HepG2 (cell line): Measurements from ENCODE around the gene CNRIP1. TPM values are rescaled to one million over a fixed set of nuclear protein-coding genes. Genes with fewer than 3 reads are reported as not detected.
A peak's percentile ranks its signal among the peaks of the same experiment; 100 is the strongest.

Source experiments
- ATAC-seq: fragments of 200-7000 bp; cut with Tn5 transposase; 3 replicates; pipeline ENCODE4 v1.9.1; 2020; ENCODE audit warnings: mild to moderate bottlenecking, moderate library complexity
- BruUV-seq: library from RNA; stranded (reverse); fragments of 400-500 nt; replicated peaks from 2 replicates; lab custom pipeline; 2021; lab: Mats Ljungman, UMichigan
- CTCF ChIA-PET: fragments of 300-600 bp; formaldehyde crosslinking; extraction: SDS; loops from one replicate; lab custom pipeline; 2021; ENCODE audit warnings: low total read pairs, inconsistent platforms, low intra/inter-chr PET ratio; lab: Yijun Ruan, JAX
- POLR2A ChIA-PET: fragments of 350-600 bp; sonication (Branson Sonifier 250); formaldehyde crosslinking; loops from one replicate; lab custom pipeline; 2020; ENCODE audit warnings: antibody characterized with exemption, inconsistent platforms; lab: Yijun Ruan, JAX
- DNase-seq: peaks from one replicate; pipeline ENCODE4 v3.0.0-alpha.2; 2015; ENCODE audit warnings: low spot score
- FAIRE-seq: peaks from 3 replicates; lab custom pipeline; 2011; peaks lifted over from hg19 to GRCh38; lab: Jason Lieb, UNC
- H2AFZ ChIP-seq: one replicate; pipeline ENCODE4 v1.6.1; 2011; ENCODE audit warnings: low read length, inconsistent platforms
- H3K27ac ChIP-seq: fragments of 300-600 bp; 3 replicates; pipeline ENCODE4 v1.8.0; 2011; ENCODE audit warnings: mixed run types, mild to moderate bottlenecking, mixed read lengths, low read length, inconsistent platforms; ENCODE audit not compliant: insufficient read depth; ENCODE audit errors: extremely low read length
- H3K27me3 ChIP-seq, 2 experiments: fragments of 200-600 bp in 1 of 2; 2 replicates in 1 of 2; 3 replicates in 1 of 2; pipeline versions ENCODE4 v1.6.0 to v1.8.0; 2011; ENCODE audit warnings: low read length in 2 of 2, mild to moderate bottlenecking in 2 of 2, moderate library complexity in 2 of 2, inconsistent platforms in 1 of 2; ENCODE audit not compliant: insufficient read depth in 2 of 2, control insufficient read depth in 1 of 2
- H3K36me3 ChIP-seq, 2 experiments: fragments of 200-600 bp in 1 of 2; replicated peaks in 1 of 2; 2 replicates in 1 of 2; 3 replicates in 1 of 2; pipeline versions ENCODE4 v1.5.1 to v1.8.0; 2011; ENCODE audit warnings: low read length in 2 of 2, inconsistent platforms in 1 of 2; ENCODE audit not compliant: insufficient read depth in 2 of 2, control insufficient read depth in 1 of 2
- H3K4me1 ChIP-seq: 2 replicates; pipeline ENCODE4 v1.5.1; 2012; ENCODE audit warnings: low read length, inconsistent platforms; ENCODE audit not compliant: insufficient read depth
- H3K4me2 ChIP-seq: 2 replicates; pipeline ENCODE4 v1.6.0; 2011; ENCODE audit warnings: low read depth, low read length, inconsistent platforms
- H3K4me3 ChIP-seq, 3 experiments: fragments of 200-600 bp in 1 of 3; sonication (generic), shearing (Covaris generic) in 1 of 3; replicated peaks in 1 of 3; 2 replicates each; pipeline ENCODE4 v1.5.1; 2011 to 2016; ENCODE audit warnings: low read length in 3 of 3, inconsistent platforms in 2 of 3, low read depth in 2 of 3, mild to moderate bottlenecking in 2 of 3, control low read depth in 1 of 3, mixed read lengths in 1 of 3; ENCODE audit not compliant: insufficient read depth in 1 of 3
- H3K79me2 ChIP-seq: one replicate; pipeline ENCODE4 v1.6.1; 2011; ENCODE audit warnings: low read length, inconsistent platforms; ENCODE audit not compliant: insufficient read depth
- H3K9ac ChIP-seq: 2 replicates; pipeline ENCODE4 v1.6.0; 2011; ENCODE audit warnings: mild to moderate bottlenecking, low read depth, low read length, inconsistent platforms; ENCODE audit not compliant: insufficient read depth
- H3K9me3 ChIP-seq: 2 replicates; pipeline ENCODE4 v1.5.1; 2012; ENCODE audit warnings: mild to moderate bottlenecking, low read length
- H4K20me1 ChIP-seq: 2 replicates; pipeline ENCODE4 v1.6.0; 2011; ENCODE audit warnings: inconsistent platforms, mild to moderate bottlenecking, low read length, moderate library complexity; ENCODE audit not compliant: insufficient read depth
- AGO1 ChIP-seq: fragments of 200-400 bp; formaldehyde crosslinking; IDR thresholded peaks from 2 replicates; pipeline ENCODE4 v1.6.1; 2017; ENCODE audit warnings: mild to moderate bottlenecking, low read depth, low read length, moderate library complexity; ENCODE audit not compliant: poor library complexity, severe bottlenecking
- EZH2 ChIP-seq: conservative IDR thresholded peaks from 2 replicates; pipeline ENCODE4 v1.6.1; 2012; ENCODE audit warnings: mild to moderate bottlenecking, low read depth, low read length, moderate library complexity
- GPBP1L1 ChIP-seq: sonication (generic); formaldehyde crosslinking; IDR thresholded peaks from 2 replicates; pipeline ENCODE4 v1.5.0; 2020; ENCODE audit warnings: mild to moderate bottlenecking, missing genetic modification reagents
- GTF2F1 ChIP-seq: fragments of 150-350 bp; IDR thresholded peaks from 2 replicates; pipeline ENCODE4 v1.6.1; 2014; ENCODE audit warnings: low read length
- HNF4A ChIP-seq: sonication (generic); formaldehyde crosslinking; IDR thresholded peaks from 2 replicates; pipeline ENCODE4 v1.4.0; 2020; ENCODE audit warnings: missing genetic modification reagents
- KDM5B ChIP-seq: sonication (generic); formaldehyde crosslinking; IDR thresholded peaks from 2 replicates; pipeline ENCODE4 v1.4.0; 2020; ENCODE audit warnings: missing genetic modification reagents, mild to moderate bottlenecking, borderline replicate concordance
- MBNL3 ChIP-seq: fragments of 250-450 bp; sonication (Bioruptor Pico); conservative IDR thresholded peaks from 2 replicates; pipeline ENCODE4 v1.8.0; 2022; ENCODE audit warnings: mild to moderate bottlenecking, inconsistent platforms
- RFX3 ChIP-seq: IDR thresholded peaks from 2 replicates; pipeline ENCODE4 v1.6.1; 2016; ENCODE audit warnings: missing biosample characterization, missing genetic modification reagents
- SP4 ChIP-seq: sonication (generic); formaldehyde crosslinking; IDR thresholded peaks from 2 replicates; pipeline ENCODE4 v1.8.1; 2023; ENCODE audit warnings: mild to moderate bottlenecking, missing genetic modification reagents
- TERF1 ChIP-seq: sonication (generic); formaldehyde crosslinking; IDR thresholded peaks from 2 replicates; pipeline ENCODE4 v1.8.0; 2022; ENCODE audit warnings: mild to moderate bottlenecking, missing genetic modification reagents, moderate library complexity
- ZFAT ChIP-seq: sonication (generic); formaldehyde crosslinking; conservative IDR thresholded peaks from 2 replicates; pipeline ENCODE4 v1.8.1; 2023; ENCODE audit warnings: missing genetic modification reagents, inconsistent platforms
- ZNF263 ChIP-seq: sonication (generic); formaldehyde crosslinking; IDR thresholded peaks from 2 replicates; pipeline ENCODE4 v1.4.0; 2020; ENCODE audit warnings: missing genetic modification reagents
- ZNF562 ChIP-seq: sonication (generic); formaldehyde crosslinking; IDR thresholded peaks from 2 replicates; pipeline ENCODE4 v1.8.0; 2022; ENCODE audit warnings: missing genetic modification reagents, borderline replicate concordance
- ZNF660 ChIP-seq: sonication (generic); formaldehyde crosslinking; IDR thresholded peaks from 2 replicates; pipeline ENCODE4 v1.5.1; 2020; ENCODE audit warnings: mild to moderate bottlenecking, low read depth, missing genetic modification reagents, borderline replicate concordance
- ZNF670 ChIP-seq: sonication (generic); formaldehyde crosslinking; IDR thresholded peaks from 2 replicates; pipeline ENCODE4 v1.8.0; 2022; ENCODE audit warnings: mild to moderate bottlenecking, missing genetic modification reagents, borderline replicate concordance
- ZNF703 ChIP-seq: sonication (generic); formaldehyde crosslinking; IDR thresholded peaks from 2 replicates; pipeline ENCODE4 v1.5.1; 2020; ENCODE audit warnings: missing genetic modification reagents, mild to moderate bottlenecking, moderate library complexity, borderline replicate concordance
- ZSCAN5A ChIP-seq: sonication (generic); formaldehyde crosslinking; IDR thresholded peaks from 2 replicates; pipeline ENCODE4 v1.8.0; 2022; ENCODE audit warnings: mild to moderate bottlenecking, missing genetic modification reagents, borderline replicate concordance
- ZXDC ChIP-seq: sonication (generic); formaldehyde crosslinking; IDR thresholded peaks from 2 replicates; pipeline ENCODE4 v1.5.0; 2020; ENCODE audit warnings: mild to moderate bottlenecking, missing genetic modification reagents
- WGBS: methylation state at CpG from one replicate; pipeline ENCODE4 v1.1.6; 2017; ENCODE audit warnings: low lambda C conversion rate; 5-methylcytosine and 5-hydroxymethylcytosine counted together
- in situ Hi-C: cut with HindIII; loops from 2 replicates; pipeline ENCODE4 v1.10.0; 2017; ENCODE audit warnings: low pct_unique_long_range_greater_than_20kb; ENCODE audit not compliant: extremely low pct_ligation_motif_present
- intact Hi-C: fragments of 100-400 bp; cut with micrococcal nuclease; formaldehyde crosslinking; loops from one replicate; pipeline ENCODE4 v1.10.0; 2022; ENCODE audit not compliant: unreplicated experiment
- polyA plus RNA-seq, 8 experiments: library from polyadenylated mRNA; depleted of rRNA in 3 of 8; stranded (reverse) in 7 of 8; unstranded in 1 of 8; fragments of >200 nt; fragmentation: Illumina TruSeq in 4 of 8; extraction: Trizol in 4 of 8; gene quantifications; 2 replicates each; pipeline versions ENCODE4 v1.2.1 to v1.2.3, GENCODE V29; 2011 to 2016; ENCODE audit warnings: low read depth in 4 of 8, missing spikeins in 1 of 8, mixed read lengths in 1 of 8; ENCODE audit not compliant: insufficient read depth in 1 of 8
- total RNA-seq, 5 experiments: library from RNA; depleted of rRNA; stranded (reverse); fragments of >200 nt; fragmentation: Illumina TruSeq; extraction: Trizol; gene quantifications; 2 replicates each; pipeline ENCODE4 v1.2.3, GENCODE V29; 2016; ENCODE audit warnings: low read depth in 1 of 5

The CNRIP1 gene
- total and polyA plus RNA-seq, 2 of the 13 experiments (the other 11 are each of a cell fraction or from before 2014, with no cell fraction given): not detected

- no peak for TF ChIP-seq SP4 (CRISPR knock-in tag)
- no peak for TF ChIP-seq ZNF660 (CRISPR knock-in tag)
- TF ChIP-seq MBNL3 (CRISPR knock-in tag): no peak
- TF ChIP-seq ZNF670 (CRISPR knock-in tag): no peak
- TF ChIP-seq RFX3: no peak
- no peak for TF ChIP-seq ZNF703 (CRISPR knock-in tag)
- no peak for TF ChIP-seq ZSCAN5A (CRISPR knock-in tag)
- peak; percentile 49 for TF ChIP-seq HNF4A
- TF ChIP-seq, all 625 proteins: peak for 3
These were observed 39.4 kb downstream of the CNRIP1 start (continued) for GRCh38 chr2:68280348-68280747.

GRCh38 chr2:68279691-68280090 is 40.1 kb downstream of the CNRIP1 start:
- CTCF ChIA-PET: no interaction called here
- TF ChIP-seq ZNF562 (CRISPR knock-in tag) (no peak), GTF2F1 (no peak), ZXDC (CRISPR knock-in tag) (no peak), ZFAT (no peak), GPBP1L1 (CRISPR knock-in tag) (no peak), AGO1 (no peak), ZNF263 (CRISPR knock-in tag) (no peak), KDM5B (CRISPR knock-in tag) (no peak), TERF1 (CRISPR knock-in tag) (no peak), EZH2 (no peak)

More at GRCh38 chr2:68279691-68280090, 40.1 kb downstream of the CNRIP1 start:
- no peak overlapping the region for H3K4me2 ChIP-seq
- H3K9me3 ChIP-seq: no peaks in the 10 kb centered on the region
- H3K27ac ChIP-seq: no peak overlapping the region
- FAIRE-seq (no peak), ATAC-seq (peak; percentile 43; the same call in 2 of the 3 replicates), DNase-seq (no peak)
- no peaks in the 10 kb centered on the region for H3K79me2 ChIP-seq
- H3K4me3 ChIP-seq: no peak overlapping the region
- peaks cover 9% of the 10 kb centered on the region for H3K4me1 ChIP-seq
- no peaks in the 10 kb centered on the region for H4K20me1 ChIP-seq
- no peak overlapping the region for H3K9ac ChIP-seq
- BruUV-seq: no TSS peak
- in situ Hi-C loops: no loop called here
- H2AFZ ChIP-seq: no peak overlapping the region
- no peaks in the 10 kb centered on the region for H3K36me3 ChIP-seq
- intact Hi-C loops: loop anchor here (5.0 to 10.0 kb wide), 2 partner anchors 85 to 163 kb away; no protein-coding TSS in a partner anchor
- H3K27me3 ChIP-seq: no peaks in the 10 kb centered on the region
- POLR2A ChIA-PET: interaction anchor here (1.3 kb wide), 1 partner anchor 26 kb away, joined by 3 read pairs; no protein-coding TSS in a partner anchor
- WGBS: 16% methylated on average over 4 of the region's 4 CpGs
